CD4-positive, alpha-beta T cell treated with Interleukin-21 for 1 hour (primary cell): Measurements from ENCODE around the gene DNAH14.
"Not testable (repeated sequence)": the region's sequence is repeated elsewhere in the genome, so short reads cannot be mapped to it uniquely, and the experiment has no call there.

Source experiments
- DNase-seq: peaks from one replicate; pipeline ENCODE4 v3.0.0-alpha.2; 2020

DNAH14 gene

GRCh38 chr1:224922404-224923164, 6.9 kb upstream of the DNAH14 start:
- DNase-seq: peak; percentile 21

GRCh38 chr1:224923726-224924125, 5.7 kb upstream of the DNAH14 start:
- no peak for DNase-seq

- not testable (repeated sequence) for DNase-seq
These were observed 1.8 kb upstream of the DNAH14 start for GRCh38 chr1:224927631-224928030.

GRCh38 chr1:224928906-224929305, 569 bp upstream of the DNAH14 start:
- no peak for DNase-seq

DNA sequence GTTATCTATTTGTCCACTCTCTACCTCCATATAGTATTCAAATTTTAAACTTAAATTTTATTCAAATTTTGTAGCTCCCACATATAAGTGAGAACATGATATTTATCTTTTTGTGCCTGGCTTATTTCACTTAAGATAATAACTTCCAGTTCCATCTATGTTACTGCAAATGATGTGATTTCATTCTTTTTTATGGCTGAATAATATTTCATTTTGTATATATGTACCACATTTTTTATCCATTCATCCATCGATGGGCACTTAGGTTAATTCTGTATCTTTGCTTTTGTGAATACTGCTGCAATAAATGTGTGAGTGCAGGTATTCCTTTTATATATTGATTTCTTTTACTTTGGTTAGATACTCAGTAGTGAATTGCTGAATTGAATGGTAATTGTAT, 2.1 kb downstream of the DNAH14 start:
- no peak for DNase-seq

DNA sequence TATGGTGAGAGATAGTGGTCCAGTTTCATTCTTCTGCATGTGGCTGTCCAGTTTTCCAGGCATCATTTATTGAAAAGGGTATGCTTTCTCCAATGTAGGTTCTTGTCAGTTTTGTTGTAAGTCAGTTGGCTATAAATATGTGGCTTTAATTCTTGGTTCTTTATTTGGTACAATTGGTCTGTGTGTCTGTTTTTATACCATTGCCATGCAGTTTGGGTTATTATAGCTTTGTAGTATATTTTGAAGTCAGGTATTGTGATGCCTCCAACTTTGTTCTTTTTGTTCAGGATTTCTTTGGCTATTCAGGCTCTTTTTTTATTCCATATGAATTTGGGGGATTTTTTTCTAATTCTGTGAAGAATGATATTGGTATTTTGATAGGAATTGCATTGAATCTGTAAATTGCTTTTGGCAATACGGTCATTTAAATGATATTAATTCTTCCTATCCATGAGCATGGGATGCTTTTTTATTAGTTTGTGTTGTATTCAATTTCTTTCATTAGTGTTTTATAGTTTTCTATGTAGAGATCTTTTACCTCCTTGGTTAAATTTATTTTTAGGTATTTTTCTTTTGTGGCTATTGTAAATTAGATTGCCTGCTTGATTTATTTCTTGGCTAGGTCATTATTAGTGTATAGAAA, 3.3 kb downstream of the DNAH14 start:
- no peak for DNase-seq

GRCh38 chr1:224933584-224933983, 4.1 kb downstream of the DNAH14 start:
- DNase-seq: no peak

DNA sequence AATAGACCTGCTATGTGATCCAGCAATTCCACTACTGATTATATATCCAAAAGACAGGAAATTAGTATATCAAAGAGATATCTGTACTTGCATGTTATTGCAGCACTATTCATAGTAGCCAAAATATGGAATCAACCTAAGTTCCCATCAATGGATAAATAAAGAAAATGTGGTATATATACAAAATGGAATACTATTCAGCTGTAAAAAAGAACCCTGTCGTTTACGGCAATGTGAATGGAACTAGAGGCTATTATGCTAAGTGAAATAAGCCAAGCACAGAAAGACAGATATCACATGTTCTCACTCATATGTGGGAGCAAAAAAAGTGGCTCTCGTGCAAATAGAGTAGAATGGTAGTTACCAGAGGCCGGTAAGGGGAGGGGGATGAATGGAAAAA, 9.2 kb downstream of the DNAH14 start:
- DNase-seq: no peak

GRCh38 chr1:224939844-224940425, 10.5 kb downstream of the DNAH14 start:
- no peak for DNase-seq

GRCh38 chr1:224940735-224941134, 11.3 kb downstream of the DNAH14 start:
- DNase-seq: not testable (repeated sequence)

GRCh38 chr1:224945651-224946348, 16.3 kb downstream of the DNAH14 start:
- DNase-seq: not testable (repeated sequence)

- not testable (repeated sequence) for DNase-seq
These were observed 16.8 kb downstream of the DNAH14 start for GRCh38 chr1:224946349-224946691.

DNA sequence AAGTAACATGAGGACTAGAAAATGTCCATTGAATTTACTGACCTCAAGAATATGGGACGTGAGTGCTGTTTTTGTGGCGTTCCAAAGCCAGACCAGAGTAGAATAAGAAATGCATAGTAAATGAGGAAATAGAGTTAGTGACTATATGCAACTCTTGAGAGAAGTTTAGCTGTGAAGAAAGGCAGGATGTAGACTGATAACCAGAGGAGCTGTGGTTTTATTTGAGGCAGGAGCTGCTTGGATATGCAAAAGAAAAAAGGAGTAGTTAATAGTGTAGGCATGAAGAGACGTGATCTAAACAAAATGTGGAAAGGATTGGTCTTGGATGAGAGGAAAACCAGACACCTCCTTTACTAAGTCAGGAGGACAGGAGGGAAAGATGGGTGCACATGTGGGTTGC, 28.2 kb downstream of the DNAH14 start:
- DNase-seq: no peak

GRCh38 chr1:224958490-224958889, 29.0 kb downstream of the DNAH14 start:
- no peak for DNase-seq

DNA sequence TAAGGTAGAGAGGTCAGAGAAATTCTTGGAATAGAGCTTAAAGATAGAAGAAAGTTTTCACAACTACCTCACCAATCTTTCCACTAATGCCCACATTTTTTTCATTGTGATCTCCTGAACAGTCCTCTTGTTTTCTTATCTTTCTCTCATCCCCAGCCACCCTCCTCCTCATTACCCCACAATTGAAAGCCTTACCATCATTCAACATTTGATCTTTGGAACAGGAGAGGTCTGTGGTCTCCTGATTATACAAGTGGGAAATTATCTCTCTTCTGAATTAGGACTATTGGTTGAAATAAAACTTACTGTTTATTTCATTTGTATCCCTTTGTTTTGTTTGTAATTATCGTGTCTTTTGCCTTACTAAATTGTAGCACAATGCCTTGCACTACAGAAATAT, 29.6 kb downstream of the DNAH14 start:
- DNase-seq: no peak

GRCh38 chr1:224959656-224960055, 30.2 kb downstream of the DNAH14 start:
- no peak for DNase-seq

GRCh38 chr1:224980181-224980580, 50.7 kb downstream of the DNAH14 start:
- DNase-seq: no peak

GRCh38 chr1:224981922-224982354, 52.5 kb downstream of the DNAH14 start:
- DNase-seq: not testable (repeated sequence)

GRCh38 chr1:224988042-224988441, 58.6 kb downstream of the DNAH14 start:
- DNase-seq: no peak

DNA sequence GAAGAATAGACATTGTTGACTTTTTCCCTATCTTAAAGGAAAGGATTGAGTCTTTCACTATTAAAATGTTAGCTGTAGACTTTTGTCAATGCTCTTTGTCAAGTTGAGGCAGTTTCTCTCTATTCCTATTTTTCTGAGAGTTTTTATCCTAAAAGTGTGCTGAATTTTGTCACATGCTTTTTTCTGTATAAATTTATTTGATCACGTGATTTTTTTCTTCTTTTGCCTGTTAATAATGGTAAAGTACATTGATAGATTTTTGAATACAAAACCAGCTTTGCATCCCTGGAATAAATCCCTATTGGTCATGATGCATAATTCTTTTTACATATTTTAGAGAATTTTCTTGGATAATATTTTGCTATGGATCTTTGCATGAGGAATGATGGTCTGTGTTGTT, 60.1 kb downstream of the DNAH14 start:
- no peak for DNase-seq

GRCh38 chr1:224991550-224991949, 62.1 kb downstream of the DNAH14 start:
- not testable (repeated sequence) for DNase-seq

GRCh38 chr1:224995602-224996001, 66.1 kb downstream of the DNAH14 start:
- no peak for DNase-seq

- no peak for DNase-seq
These were observed 66.8 kb downstream of the DNAH14 start for GRCh38 chr1:224996266-224996665.

GRCh38 chr1:224998185-224998584, 68.7 kb downstream of the DNAH14 start:
- DNase-seq: no peak
